Osteoblast (primary cell): ENCODE data around the gene PROM2. TPM values are rescaled to one million over a fixed set of nuclear protein-coding genes. Genes with fewer than 3 reads are reported as not detected.
A peak's percentile ranks its signal among the peaks of the same experiment; 100 is the strongest.

Experiments used
- DNase-seq: peaks from one replicate; pipeline ENCODE4 v3.0.0; 2011; ENCODE audit warnings: low spot score, mixed read lengths; ENCODE audit not compliant: insufficient read length; ENCODE audit errors: missing footprints
- H2AFZ ChIP-seq: 2 replicates; pipeline ENCODE4 v1.6.0; 2011; ENCODE audit warnings: mild to moderate bottlenecking, low read length
- H3K27ac ChIP-seq: 2 replicates; pipeline ENCODE4 v1.5.1; 2011; ENCODE audit warnings: mild to moderate bottlenecking, low read depth, low read length, moderate library complexity
- H3K27me3 ChIP-seq: 2 replicates; pipeline ENCODE4 v1.6.0; 2012; ENCODE audit warnings: mild to moderate bottlenecking, control low read depth, inconsistent platforms, low read length, moderate library complexity; ENCODE audit not compliant: insufficient read depth
- H3K36me3 ChIP-seq: 2 replicates; pipeline ENCODE4 v1.5.1; 2011; ENCODE audit warnings: mild to moderate bottlenecking, low read length, control low read depth, moderate library complexity; ENCODE audit not compliant: insufficient read depth
- H3K4me1 ChIP-seq: 2 replicates; pipeline ENCODE4 v1.5.1; 2011; ENCODE audit warnings: mild to moderate bottlenecking, low read length, control low read depth, moderate library complexity; ENCODE audit not compliant: insufficient read depth
- H3K4me2 ChIP-seq: 2 replicates; pipeline ENCODE4 v1.6.0; 2011; ENCODE audit warnings: mild to moderate bottlenecking, low read length; ENCODE audit not compliant: insufficient read depth
- H3K4me3 ChIP-seq: fragments of 200-600 bp; sonication (generic); 3 replicates; pipeline ENCODE4 v1.5.1; 2012; ENCODE audit warnings: mild to moderate bottlenecking, low read length, inconsistent platforms; ENCODE audit not compliant: insufficient read depth
- H3K79me2 ChIP-seq: 2 replicates; pipeline ENCODE4 v1.6.0; 2012; ENCODE audit warnings: mild to moderate bottlenecking, low read length, control low read depth, inconsistent platforms; ENCODE audit not compliant: insufficient read depth
- H3K9me3 ChIP-seq: 2 replicates; pipeline ENCODE4 v1.5.1; 2011; ENCODE audit warnings: low read depth, low read length, control low read depth
- H4K20me1 ChIP-seq: 2 replicates; pipeline ENCODE4 v1.6.0; 2012; ENCODE audit warnings: mild to moderate bottlenecking, low read length, control low read depth; ENCODE audit not compliant: insufficient read depth
- total RNA-seq: library from RNA; depleted of rRNA; stranded (reverse); fragments of >200 nt; gene quantifications from 2 replicates; pipeline ENCODE4 v1.2.3, GENCODE V29; 2012
- TF ChIP-seq, protein P1 (sequence below): IDR thresholded peaks from 2 replicates; pipeline ENCODE4 v1.5.1; 2011; ENCODE audit warnings: mild to moderate bottlenecking, low read depth, low read length, moderate library complexity; ENCODE audit errors: extremely low read depth

Gene PROM2
- total RNA-seq, 1 donor: 0.36 TPM

DNA sequence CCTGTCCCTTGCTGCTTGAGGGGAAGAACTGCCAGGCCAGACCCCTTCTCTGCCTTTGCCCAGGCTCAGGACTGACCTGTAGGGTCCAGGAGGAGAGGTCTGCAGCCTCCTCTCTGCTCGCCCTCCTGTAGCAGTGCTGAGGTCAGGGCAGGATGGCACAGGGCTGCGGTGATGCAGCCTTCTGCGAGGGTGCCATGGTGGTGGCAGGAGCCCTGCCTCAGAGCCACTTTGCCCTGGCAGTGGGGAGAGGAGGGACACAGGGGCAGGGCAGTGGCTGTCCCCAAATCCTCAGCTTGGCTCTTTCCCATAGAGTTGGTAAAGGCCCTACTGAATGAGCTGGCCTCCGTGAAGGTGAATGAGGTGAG is 884 bp downstream of the PROM2 start:
- Histone ChIP-seq H3K27me3 (no peaks in the 10 kb centered on the region), H3K9me3 (no peaks in the 10 kb centered on the region), H2AFZ (no peak overlapping the region), H3K4me1 (peaks cover 5% of the 10 kb centered on the region), H3K27ac (no peak overlapping the region), H3K4me2 (no peak overlapping the region), H3K4me3 (no peak overlapping the region), H3K79me2 (no peaks in the 10 kb centered on the region), H4K20me1 (no peaks in the 10 kb centered on the region), H3K36me3 (no peaks in the 10 kb centered on the region)
- TF ChIP-seq, protein P1, sequence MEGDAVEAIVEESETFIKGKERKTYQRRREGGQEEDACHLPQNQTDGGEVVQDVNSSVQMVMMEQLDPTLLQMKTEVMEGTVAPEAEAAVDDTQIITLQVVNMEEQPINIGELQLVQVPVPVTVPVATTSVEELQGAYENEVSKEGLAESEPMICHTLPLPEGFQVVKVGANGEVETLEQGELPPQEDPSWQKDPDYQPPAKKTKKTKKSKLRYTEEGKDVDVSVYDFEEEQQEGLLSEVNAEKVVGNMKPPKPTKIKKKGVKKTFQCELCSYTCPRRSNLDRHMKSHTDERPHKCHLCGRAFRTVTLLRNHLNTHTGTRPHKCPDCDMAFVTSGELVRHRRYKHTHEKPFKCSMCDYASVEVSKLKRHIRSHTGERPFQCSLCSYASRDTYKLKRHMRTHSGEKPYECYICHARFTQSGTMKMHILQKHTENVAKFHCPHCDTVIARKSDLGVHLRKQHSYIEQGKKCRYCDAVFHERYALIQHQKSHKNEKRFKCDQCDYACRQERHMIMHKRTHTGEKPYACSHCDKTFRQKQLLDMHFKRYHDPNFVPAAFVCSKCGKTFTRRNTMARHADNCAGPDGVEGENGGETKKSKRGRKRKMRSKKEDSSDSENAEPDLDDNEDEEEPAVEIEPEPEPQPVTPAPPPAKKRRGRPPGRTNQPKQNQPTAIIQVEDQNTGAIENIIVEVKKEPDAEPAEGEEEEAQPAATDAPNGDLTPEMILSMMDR: no peak
- no peak for DNase-seq

DNA sequence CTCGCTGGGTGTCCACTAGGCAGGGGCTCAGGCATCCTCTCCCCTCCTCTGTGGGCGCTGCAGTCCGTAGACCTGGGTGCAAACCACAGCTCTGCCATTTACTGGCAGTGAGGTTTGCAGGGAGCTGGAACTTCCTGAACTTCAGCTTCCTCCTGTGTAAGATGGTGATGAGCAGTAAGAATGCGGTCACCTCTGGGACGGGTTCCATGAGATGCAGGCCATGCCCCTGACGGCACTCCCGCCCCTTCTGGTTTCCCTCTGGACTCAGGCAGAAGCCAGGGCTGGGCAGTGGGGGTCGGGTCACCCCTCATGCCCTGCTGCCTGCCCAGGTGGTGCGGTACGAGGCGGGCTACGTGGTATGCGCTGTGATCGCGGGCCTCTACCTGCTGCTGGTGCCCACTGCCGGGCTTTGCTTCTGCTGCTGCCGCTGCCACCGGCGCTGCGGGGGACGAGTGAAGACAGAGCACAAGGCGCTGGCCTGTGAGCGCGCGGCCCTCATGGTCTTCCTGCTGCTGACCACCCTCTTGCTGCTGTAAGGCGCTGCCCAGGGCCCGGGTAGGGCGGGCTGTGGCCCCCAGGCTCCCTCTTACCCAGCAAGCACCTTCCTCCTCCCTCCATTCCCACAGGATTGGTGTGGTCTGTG is 1.5 kb downstream of the PROM2 start:
- peaks cover 5% of the 10 kb centered on the region for H3K4me1 ChIP-seq
- H3K9me3 ChIP-seq: no peaks in the 10 kb centered on the region
- peak; percentile 73 for DNase-seq
- H3K4me3 ChIP-seq: no peak overlapping the region
- H3K27ac ChIP-seq: no peak overlapping the region
- no peak overlapping the region for H2AFZ ChIP-seq
- H3K4me2 ChIP-seq: no peak overlapping the region
- TF ChIP-seq, protein P1: no peak
- H3K36me3 ChIP-seq: no peaks in the 10 kb centered on the region
- H3K27me3 ChIP-seq: no peaks in the 10 kb centered on the region
- no peaks in the 10 kb centered on the region for H3K79me2 ChIP-seq
- no peaks in the 10 kb centered on the region for H4K20me1 ChIP-seq

DNA sequence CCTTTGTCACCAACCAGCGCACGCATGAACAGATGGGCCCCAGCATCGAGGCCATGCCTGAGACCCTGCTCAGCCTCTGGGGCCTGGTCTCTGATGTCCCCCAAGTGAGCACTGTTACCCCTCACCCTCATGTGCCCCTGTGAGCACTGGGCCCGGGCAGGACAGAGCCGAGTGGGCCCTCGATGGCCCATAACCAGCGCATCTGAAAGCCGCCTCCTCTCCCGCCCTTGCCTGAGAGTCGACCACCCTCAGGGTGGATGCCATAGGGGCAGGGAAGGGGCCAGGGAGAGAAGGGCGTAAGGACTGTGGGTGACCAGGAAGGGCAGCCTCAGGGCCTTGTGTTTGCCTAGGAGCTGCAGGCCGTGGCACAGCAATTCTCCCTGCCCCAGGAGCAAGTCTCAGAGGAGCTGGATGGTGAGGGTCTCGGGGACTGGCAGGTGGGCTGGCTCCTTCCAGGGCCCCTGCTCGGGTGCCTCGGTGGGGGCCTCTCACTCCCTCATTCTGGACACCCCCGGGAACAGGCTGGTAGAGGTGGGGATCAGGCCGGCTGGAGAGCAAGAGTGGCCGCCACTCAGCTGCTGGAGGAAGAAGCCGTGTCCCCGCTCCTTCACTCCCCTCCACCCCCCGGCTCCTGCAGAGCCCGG is 2.1 kb downstream of the PROM2 start:
- no peaks in the 10 kb centered on the region for H3K27me3 ChIP-seq
- H2AFZ ChIP-seq: no peak overlapping the region
- H3K4me1 ChIP-seq: peaks cover 5% of the 10 kb centered on the region
- H3K36me3 ChIP-seq: no peaks in the 10 kb centered on the region
- DNase-seq: peak; percentile 66
- H3K79me2 ChIP-seq: no peaks in the 10 kb centered on the region
- H3K9me3 ChIP-seq: no peaks in the 10 kb centered on the region
- no peaks in the 10 kb centered on the region for H4K20me1 ChIP-seq
- no peak overlapping the region for H3K27ac ChIP-seq
- no peak overlapping the region for H3K4me3 ChIP-seq
- TF ChIP-seq, protein P1: no peak
- no peak overlapping the region for H3K4me2 ChIP-seq

DNA sequence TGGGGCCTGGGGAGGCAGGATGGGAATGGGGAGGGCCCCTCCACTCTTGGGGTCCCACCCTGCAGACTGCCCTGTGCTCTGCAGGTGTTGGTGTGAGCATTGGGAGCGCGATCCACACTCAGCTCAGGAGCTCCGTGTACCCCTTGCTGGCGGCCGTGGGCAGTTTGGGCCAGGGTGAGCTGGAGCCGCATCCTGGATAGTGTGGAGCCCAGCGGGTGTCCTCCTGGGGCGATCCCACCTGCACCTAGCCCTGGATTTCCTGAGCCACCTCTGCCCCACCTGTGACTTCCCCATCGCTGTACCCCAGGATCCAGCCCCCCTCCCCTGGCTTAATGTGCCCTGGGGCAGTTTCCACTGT is 2.6 kb downstream of the PROM2 start:
- no peak overlapping the region for H3K4me2 ChIP-seq
- H3K27ac ChIP-seq: no peak overlapping the region
- H2AFZ ChIP-seq: no peak overlapping the region
- DNase-seq: peak; percentile 18
- H3K9me3 ChIP-seq: no peaks in the 10 kb centered on the region
- peaks cover 5% of the 10 kb centered on the region for H3K4me1 ChIP-seq
- TF ChIP-seq, protein P1: no peak
- H3K27me3 ChIP-seq: no peaks in the 10 kb centered on the region
- H3K79me2 ChIP-seq: no peaks in the 10 kb centered on the region
- no peaks in the 10 kb centered on the region for H3K36me3 ChIP-seq
- no peak overlapping the region for H3K4me3 ChIP-seq
- H4K20me1 ChIP-seq: no peaks in the 10 kb centered on the region
